Liver (tissue), 9 donors: ENCODE results near the gene CCDC192. TPM values are rescaled to one million over a fixed set of nuclear protein-coding genes. Genes with fewer than 3 reads are reported as not detected.

Experiments
- DNase-seq: peaks from one replicate; pipeline ENCODE4 v3.0.0-alpha.2; 2017; ENCODE audit warnings: low spot score
- H3K27ac ChIP-seq, 2 donors: one replicate each; pipeline ENCODE4 v1.7.0; 2013; ENCODE audit warnings: inconsistent platforms in 2 of 2, low read length in 2 of 2, control low read depth in 1 of 2, low read depth in 1 of 2, mild to moderate bottlenecking in 1 of 2
- H3K27me3 ChIP-seq, 4 donors: one replicate each; pipeline versions ENCODE4 v1.6.1 to v1.7.0; 2013; ENCODE audit warnings: low read length in 3 of 4, inconsistent platforms in 1 of 4, mild to moderate bottlenecking in 1 of 4, moderate library complexity in 1 of 4; ENCODE audit not compliant: control insufficient read depth in 4 of 4, insufficient read depth in 4 of 4
- H3K36me3 ChIP-seq, 4 donors: one replicate each; pipeline versions ENCODE4 v1.6.1 to v1.7.0; 2013; ENCODE audit warnings: low read length in 3 of 4, mild to moderate bottlenecking in 3 of 4, low read depth in 1 of 4, moderate library complexity in 1 of 4; ENCODE audit not compliant: control insufficient read depth in 4 of 4, insufficient read depth in 3 of 4
- H3K4me1 ChIP-seq, 4 donors: one replicate each; pipeline versions ENCODE4 v1.6.1 to v1.7.0; 2013; ENCODE audit warnings: low read length in 3 of 4, mild to moderate bottlenecking in 3 of 4, moderate library complexity in 1 of 4; ENCODE audit not compliant: control insufficient read depth in 4 of 4, insufficient read depth in 4 of 4
- H3K4me3 ChIP-seq, 3 donors: one replicate each; pipeline versions ENCODE4 v1.6.1 to v1.7.0; 2013; ENCODE audit warnings: low read length in 3 of 3, control low read depth in 1 of 3, low read depth in 1 of 3, mild to moderate bottlenecking in 1 of 3
- H3K9ac ChIP-seq, 2 donors: one replicate each; pipeline ENCODE4 v1.7.0; 2013; ENCODE audit warnings: low read length in 2 of 2, mild to moderate bottlenecking in 2 of 2, moderate library complexity in 2 of 2, control low read depth in 1 of 2, low read depth in 1 of 2
- H3K9me3 ChIP-seq, 4 donors: one replicate each; pipeline versions ENCODE4 v1.6.1 to v1.7.0; 2013; ENCODE audit warnings: low read length in 3 of 4; ENCODE audit not compliant: control insufficient read depth in 4 of 4
- ATF3 ChIP-seq: IDR thresholded peaks from 2 replicates; pipeline ENCODE4 v1.6.1; 2016; ENCODE audit warnings: antibody characterized with exemption
- CTCF ChIP-seq: fragments of 150-350 bp; IDR thresholded peaks from 2 replicates; pipeline ENCODE4 v1.5.1; 2017; ENCODE audit warnings: improper control_type of control experiment, low read depth, low read length; ENCODE audit not compliant: missing input control
- EGR1 ChIP-seq, 2 donors: IDR thresholded peaks; 2 replicates each; pipeline ENCODE4 v1.6.1; 2016 to 2018; ENCODE audit warnings: antibody characterized with exemption in 2 of 2, low read depth in 2 of 2
- FOXA1 ChIP-seq: IDR thresholded peaks from 2 replicates; pipeline ENCODE4 v1.6.1; 2016; ENCODE audit warnings: antibody characterized with exemption
- FOXA2 ChIP-seq: IDR thresholded peaks from 2 replicates; pipeline ENCODE4 v1.6.1; 2016; ENCODE audit warnings: antibody characterized with exemption
- GABPA ChIP-seq, 2 donors: IDR thresholded peaks in 1 of 2; conservative IDR thresholded peaks in 1 of 2; 2 replicates each; pipeline ENCODE4 v1.6.1; 2016; ENCODE audit warnings: antibody characterized with exemption in 2 of 2, mild to moderate bottlenecking in 1 of 2, moderate library complexity in 1 of 2
- HNF4A ChIP-seq, 2 donors: conservative IDR thresholded peaks; 2 replicates each; pipeline ENCODE4 v1.6.1; 2016; ENCODE audit warnings: antibody characterized with exemption in 2 of 2, mild to moderate bottlenecking in 2 of 2
- HNF4G ChIP-seq: IDR thresholded peaks from 2 replicates; pipeline ENCODE4 v1.6.1; 2016; ENCODE audit warnings: antibody characterized with exemption
- JUND ChIP-seq, 2 donors: IDR thresholded peaks; 2 replicates each; pipeline ENCODE4 v1.6.1; 2016; ENCODE audit warnings: antibody characterized with exemption in 2 of 2
- MAX ChIP-seq: IDR thresholded peaks from 2 replicates; pipeline ENCODE4 v1.6.1; 2016; ENCODE audit warnings: antibody characterized with exemption
- NR2F2 ChIP-seq: IDR thresholded peaks from 2 replicates; pipeline ENCODE4 v1.6.1; 2016; ENCODE audit warnings: antibody characterized with exemption
- RAD21 ChIP-seq, 2 donors: IDR thresholded peaks; 2 replicates each; pipeline ENCODE4 v1.6.1; 2016; ENCODE audit warnings: antibody characterized with exemption in 2 of 2, mild to moderate bottlenecking in 2 of 2
- REST ChIP-seq: IDR thresholded peaks from 2 replicates; pipeline ENCODE4 v1.6.1; 2016; ENCODE audit warnings: antibody characterized with exemption, mild to moderate bottlenecking
- RXRA ChIP-seq, 2 donors: IDR thresholded peaks; 2 replicates each; pipeline ENCODE4 v1.6.1; 2017 to 2018; ENCODE audit warnings: antibody characterized with exemption in 2 of 2, mild to moderate bottlenecking in 1 of 2
- SP1 ChIP-seq: IDR thresholded peaks from 2 replicates; pipeline ENCODE4 v1.6.1; 2018; ENCODE audit warnings: antibody characterized with exemption, mild to moderate bottlenecking
- TAF1 ChIP-seq: conservative IDR thresholded peaks from 2 replicates; pipeline ENCODE4 v1.6.1; 2016; ENCODE audit warnings: antibody characterized with exemption, mild to moderate bottlenecking
- YY1 ChIP-seq: IDR thresholded peaks from 2 replicates; pipeline ENCODE4 v1.6.1; 2016; ENCODE audit warnings: antibody characterized with exemption, mild to moderate bottlenecking
- ZBTB33 ChIP-seq: IDR thresholded peaks from 2 replicates; pipeline ENCODE4 v1.6.1; 2016; ENCODE audit warnings: antibody characterized with exemption
- WGBS: extraction: QIAGEN DNeasy Blood & Tissue Kit; methylation state at CpG from one replicate; pipeline ENCODE4 v1.1.7; 2013; 5-methylcytosine and 5-hydroxymethylcytosine counted together
- polyA plus RNA-seq, 2 donors: library from polyadenylated mRNA; stranded (reverse) in 1 of 2; unstranded in 1 of 2; fragments of 200-250 nt in 1 of 2; fragments of >200 nt in 1 of 2; fragmentation: Nextera tagmentation in 1 of 2; extraction: Ambion mirVana in 1 of 2; gene quantifications; one replicate each; pipeline versions ENCODE4 v1.2.1 to v1.2.3, GENCODE V29; 2013 to 2015
- total RNA-seq, 2 donors: library from RNA; depleted of rRNA; stranded (reverse); fragments of >200 nt; gene quantifications; one replicate each; pipeline ENCODE4 v1.2.3, GENCODE V29; 2014
- donor health status: healthy.
- donor health status: healthy.
- donor health status: healthy.
- donor health status: healthy.
- donor health status: healthy.

The CCDC192 gene
- total and polyA plus RNA-seq, 4 donors = not detected

GRCh38 chr5:127941646-127942045 lies 238.5 kb downstream of the CCDC192 start (continued):
- TF ChIP-seq ZBTB33 = no peak
- TF ChIP-seq NR2F2 = no peak
- no peak for TF ChIP-seq HNF4A (conservative IDR thresholded peaks at IDR 0.05)
- TF ChIP-seq HNF4G = no peak

- no peaks in the 10 kb centered on the region for H3K36me3 ChIP-seq
- no peak overlapping the region for H3K9ac ChIP-seq
- no peak for DNase-seq
- H3K27me3 ChIP-seq = no peaks in the 10 kb centered on the region
- no peaks in the 10 kb centered on the region for H3K9me3 ChIP-seq
- H3K27ac ChIP-seq = no peak overlapping the region
- H3K4me3 ChIP-seq = no peak overlapping the region
- 82% methylated on average over 3 of the region's 3 CpGs for WGBS
- H3K4me1 ChIP-seq = no peaks in the 10 kb centered on the region
- TF ChIP-seq ZBTB33 (no peak), SP1 (no peak), HNF4G (no peak), JUND (IDR thresholded peaks at IDR 0.05) (no peak), FOXA2 (no peak), TAF1 (no peak), ATF3 (no peak), GABPA (IDR thresholded peaks at IDR 0.05 in 1 of 2, conservative IDR thresholded peaks at IDR 0.05 in 1 of 2) (no peak), CTCF (no peak), RAD21 (IDR thresholded peaks at IDR 0.05) (no peak), REST (no peak), YY1 (no peak), RXRA (IDR thresholded peaks at IDR 0.05) (no peak), FOXA1 (no peak), EGR1 (IDR thresholded peaks at IDR 0.05; ENCODE audit: low read depth in 2 of 2) (no peak), MAX (no peak)
These were observed 239.3 kb downstream of the CCDC192 start for GRCh38 chr5:127942246-127943060.
